Measurements from ENCODE around the gene GABARAP. TPM values are rescaled to one million over a fixed set of nuclear protein-coding genes. Genes with fewer than 3 reads are reported as not detected.

Gene GABARAP
- total and polyA plus RNA-seq, 2 of the 13 experiments (the other 11 are each of a cell fraction or from before 2014, with no cell fraction given), result 161 to 310 TPM

- TF ChIP-seq PPARG (CRISPR knock-in tag; conservative IDR thresholded peaks at IDR 0.05) (peak; percentile 64; the same call in 1 of the 2 replicates), MED1 (CRISPR knock-in tag; IDR thresholded peaks at IDR 0.05) (peak; percentile 71), ATF6 (CRISPR knock-in tag; conservative IDR thresholded peaks at IDR 0.05) (no peak), SRF (IDR thresholded peaks at IDR 0.05; ENCODE audit: low read depth, low read length) (no peak), ZNF205 (CRISPR knock-in tag; IDR thresholded peaks at IDR 0.05) (peak; percentile 48; the same call in 1 of the 2 replicates), ZGPAT (CRISPR knock-in tag; IDR thresholded peaks at IDR 0.05) (peak; percentile 35; the same call in 1 of the 2 replicates), NBN (conservative IDR thresholded peaks at IDR 0.05) (no peak), MTF1 (CRISPR knock-in tag; IDR thresholded peaks at IDR 0.05) (no peak), HNRNPL (IDR thresholded peaks at IDR 0.05; ENCODE audit: low read depth, low read length) (0 out of 2 replicates have a peak, but pooled peaks have one; percentile 57), STAT6 (CRISPR knock-in tag; IDR thresholded peaks at IDR 0.05; ENCODE audit: borderline replicate concordance) (0 out of 2 replicates have a peak, but pooled peaks have one; percentile 65), TEAD2 (CRISPR knock-in tag; IDR thresholded peaks at IDR 0.05) (0 out of 2 replicates have a peak, but pooled peaks have one; percentile 15), FOXO1 (CRISPR knock-in tag; IDR thresholded peaks at IDR 0.05) (peak; percentile 34; the same call in 1 of the 2 replicates), SRSF4 (IDR thresholded peaks at IDR 0.05; ENCODE audit: low read depth, low read length, poor library complexity, severe bottlenecking) (no peak), ELK4 (CRISPR knock-in tag; IDR thresholded peaks at IDR 0.05; ENCODE audit: borderline replicate concordance) (no peak), PHF8 (CRISPR knock-in tag; IDR thresholded peaks at IDR 0.05) (peak; percentile 21; the same call in 1 of the 2 replicates), GFI1 (CRISPR knock-in tag; IDR thresholded peaks at IDR 0.05; ENCODE audit: borderline replicate concordance) (no peak), RXRA (CRISPR knock-in tag; IDR thresholded peaks at IDR 0.05) (peak; percentile 58; the same call in 1 of the 2 replicates), BORCS8-MEF2B (CRISPR knock-in tag; IDR thresholded peaks at IDR 0.05) (peak; percentile 52; the same call in 1 of the 2 replicates), UBTF (CRISPR knock-in tag; IDR thresholded peaks at IDR 0.05) (peak; percentile 80), NONO (IDR thresholded peaks at IDR 0.05) (no peak), NONO (CRISPR knock-in tag; conservative IDR thresholded peaks at IDR 0.05) (peak; percentile 80)
Measured at GRCh38 chr17:7280519-7281073, 38.3 kb upstream of the GABARAP start (continued).
